ENCODE measurements around the gene COX6B2. TPM values are rescaled to one million over a fixed set of nuclear protein-coding genes. Genes with fewer than 3 reads are reported as not detected.

COX6B2 gene
- total and polyA plus RNA-seq, 4 donors, result 0.69 to 4.8 (median 3.3) TPM

Other genes starting within 250 kb of the COX6B2 start
- gene PPP1R12C, start 237.1 kb downstream of the COX6B2 start, total RNA-seq, result 10 to 100 TPM; 20.4 to 71.1 TPM
- gene PPP1R12C, start 237.1 kb downstream of the COX6B2 start, polyA plus RNA-seq (ENCODE audit: insufficient read length in 2 of 2), result 100 to 1,000 TPM; 108 to 128 TPM
- gene TNNT1, start 205.5 kb downstream of the COX6B2 start, total RNA-seq, result 10 to 100 TPM in 1 of 2 donors, 1 to 10 TPM in 1; 8.5 to 17.9 TPM
- 10 to 100 TPM; 12.2 to 12.8 TPM for gene TNNT1, start 205.5 kb downstream of the COX6B2 start, polyA plus RNA-seq (ENCODE audit: insufficient read length in 2 of 2)
- gene TNNI3, start 197.0 kb downstream of the COX6B2 start, total RNA-seq, result 1 to 10 TPM; 3.2 to 3.4 TPM
- 1 to 10 TPM; 5.2 to 5.5 TPM for gene TNNI3, start 197.0 kb downstream of the COX6B2 start, polyA plus RNA-seq (ENCODE audit: insufficient read length in 2 of 2)
- gene DNAAF3, start 188.1 kb downstream of the COX6B2 start, total RNA-seq, result 1 to 10 TPM; 2.2 to 8.4 TPM
- gene DNAAF3, start 188.1 kb downstream of the COX6B2 start, polyA plus RNA-seq (ENCODE audit: insufficient read length in 2 of 2), result 10 to 100 TPM in 1 of 2 donors, 1 to 10 TPM in 1; 8.3 to 12.7 TPM
- 10 to 100 TPM; 11.5 to 28.1 TPM for gene SYT5, start 174.4 kb downstream of the COX6B2 start, total RNA-seq
- 100 to 1,000 TPM; 113 to 115 TPM for gene SYT5, start 174.4 kb downstream of the COX6B2 start, polyA plus RNA-seq (ENCODE audit: insufficient read length in 2 of 2)
- gene PTPRH, start 145.2 kb downstream of the COX6B2 start, total RNA-seq, result 1 to 10 TPM; 2.9 to 4.5 TPM
- gene PTPRH, start 145.2 kb downstream of the COX6B2 start, polyA plus RNA-seq (ENCODE audit: insufficient read length in 2 of 2), result 1 to 10 TPM; 1.4 to 1.8 TPM
- gene TMEM86B, start 126.0 kb downstream of the COX6B2 start, total RNA-seq, result 1 to 10 TPM in 1 of 2 donors, under 1 TPM in 1; 0.59 to 1.9 TPM
- 1 to 10 TPM; 6.6 to 8.0 TPM for gene TMEM86B, start 126.0 kb downstream of the COX6B2 start, polyA plus RNA-seq (ENCODE audit: insufficient read length in 2 of 2)
- 10 to 100 TPM; 22.6 to 23.9 TPM for gene PPP6R1, start 95.7 kb downstream of the COX6B2 start, total RNA-seq
- gene PPP6R1, start 95.7 kb downstream of the COX6B2 start, polyA plus RNA-seq (ENCODE audit: insufficient read length in 2 of 2), result 10 to 100 TPM; 58.9 to 66.8 TPM
- 10 to 100 TPM; 19.6 to 24.0 TPM for gene HSPBP1, start 74.6 kb downstream of the COX6B2 start, total RNA-seq
- gene HSPBP1, start 74.6 kb downstream of the COX6B2 start, polyA plus RNA-seq (ENCODE audit: insufficient read length in 2 of 2), result 10 to 100 TPM; 68.3 to 71.4 TPM
- 10 to 100 TPM; 46.4 to 51.9 TPM for gene BRSK1, start 70.7 kb downstream of the COX6B2 start, total RNA-seq
- 100 to 1,000 TPM; 201 to 206 TPM for gene BRSK1, start 70.7 kb downstream of the COX6B2 start, polyA plus RNA-seq (ENCODE audit: insufficient read length in 2 of 2)
- gene TMEM150B, start 29.4 kb downstream of the COX6B2 start, total RNA-seq, result under 1 TPM; 0.66 to 0.89 TPM
- under 1 TPM; 0.52 to 0.77 TPM for gene TMEM150B, start 29.4 kb downstream of the COX6B2 start, polyA plus RNA-seq (ENCODE audit: insufficient read length in 2 of 2)
- gene KMT5C, start 14.8 kb downstream of the COX6B2 start, total RNA-seq, result 10 to 100 TPM in 1 of 2 donors, 1 to 10 TPM in 1; 7.0 to 22.4 TPM
- gene KMT5C, start 14.8 kb downstream of the COX6B2 start, polyA plus RNA-seq (ENCODE audit: insufficient read length in 2 of 2), result 10 to 100 TPM; 25.5 to 39.2 TPM
- not detected for gene GARIN5B, start 8.5 kb upstream of the COX6B2 start, total RNA-seq
- under 1 TPM; 0.14 to 0.43 TPM for gene GARIN5B, start 8.5 kb upstream of the COX6B2 start, polyA plus RNA-seq (ENCODE audit: insufficient read length in 2 of 2)
- under 1 TPM; 0.20 to 0.22 TPM for gene IL11, start 15.7 kb upstream of the COX6B2 start, total RNA-seq
- gene IL11, start 15.7 kb upstream of the COX6B2 start, polyA plus RNA-seq (ENCODE audit: insufficient read length in 2 of 2), result 1 to 10 TPM; 1.5 to 1.9 TPM
- 1 to 10 TPM in 1 of 2 donors, under 1 TPM in 1; 0.40 to 2.2 TPM for gene TMEM190, start 22.1 kb upstream of the COX6B2 start, total RNA-seq
- 1 to 10 TPM in 1 of 2 donors, under 1 TPM in 1; 0.65 to 5.0 TPM for gene TMEM190, start 22.1 kb upstream of the COX6B2 start, polyA plus RNA-seq (ENCODE audit: insufficient read length in 2 of 2)
- under 1 TPM in 1 of 2 donors, not detected in 1; 0.55 TPM for gene TMEM238, start 29.6 kb upstream of the COX6B2 start, total RNA-seq
- gene TMEM238, start 29.6 kb upstream of the COX6B2 start, polyA plus RNA-seq (ENCODE audit: insufficient read length in 2 of 2), result under 1 TPM; 0.69 to 0.86 TPM
- gene RPL28, start 31.2 kb upstream of the COX6B2 start, total RNA-seq, result 100 to 1,000 TPM; 135 to 417 TPM
- gene RPL28, start 31.2 kb upstream of the COX6B2 start, polyA plus RNA-seq (ENCODE audit: insufficient read length in 2 of 2), result 1,000 to 10,000 TPM; 1,153 to 1,205 TPM
- gene UBE2S, start 53.1 kb upstream of the COX6B2 start, total RNA-seq, result 10 to 100 TPM; 14.6 to 55.8 TPM
- 100 to 1,000 TPM; 104 to 124 TPM for gene UBE2S, start 53.1 kb upstream of the COX6B2 start, polyA plus RNA-seq (ENCODE audit: insufficient read length in 2 of 2)
- 1 to 10 TPM; 4.0 to 5.2 TPM for gene SHISA7, start 88.6 kb upstream of the COX6B2 start, total RNA-seq
- 10 to 100 TPM; 29.1 to 35.6 TPM for gene SHISA7, start 88.6 kb upstream of the COX6B2 start, polyA plus RNA-seq (ENCODE audit: insufficient read length in 2 of 2)
- 10 to 100 TPM; 30.3 to 59.3 TPM for gene ISOC2, start 106.9 kb upstream of the COX6B2 start, total RNA-seq
- 10 to 100 TPM; 60.2 to 65.1 TPM for gene ISOC2, start 106.9 kb upstream of the COX6B2 start, polyA plus RNA-seq (ENCODE audit: insufficient read length in 2 of 2)
- not detected for gene C19orf85, start 110.0 kb upstream of the COX6B2 start, total RNA-seq
- gene C19orf85, start 110.0 kb upstream of the COX6B2 start, polyA plus RNA-seq (ENCODE audit: insufficient read length in 2 of 2), result not detected
- gene ZNF628, start 121.9 kb upstream of the COX6B2 start, total RNA-seq, result 1 to 10 TPM; 1.5 to 1.7 TPM
- 1 to 10 TPM; 5.7 to 6.6 TPM for gene ZNF628, start 121.9 kb upstream of the COX6B2 start, polyA plus RNA-seq (ENCODE audit: insufficient read length in 2 of 2)
- gene NAT14, start 130.5 kb upstream of the COX6B2 start, total RNA-seq, result 10 to 100 TPM; 16.2 to 45.6 TPM
- gene NAT14, start 130.5 kb upstream of the COX6B2 start, polyA plus RNA-seq (ENCODE audit: insufficient read length in 2 of 2), result 10 to 100 TPM; 93.2 to 94.0 TPM
- gene SSC5D, start 133.7 kb upstream of the COX6B2 start, total RNA-seq, result 1 to 10 TPM; 3.5 to 6.0 TPM
- gene SSC5D, start 133.7 kb upstream of the COX6B2 start, polyA plus RNA-seq (ENCODE audit: insufficient read length in 2 of 2), result 1 to 10 TPM; 2.3 to 4.7 TPM
- gene SBK2, start 182.4 kb upstream of the COX6B2 start, total RNA-seq, result under 1 TPM in 1 of 2 donors, not detected in 1; 0.44 TPM
- gene SBK2, start 182.4 kb upstream of the COX6B2 start, polyA plus RNA-seq (ENCODE audit: insufficient read length in 2 of 2), result under 1 TPM in 1 of 2 donors, not detected in 1; 0.15 TPM
- gene SBK3, start 190.8 kb upstream of the COX6B2 start, total RNA-seq, result under 1 TPM in 1 of 2 donors, not detected in 1; 0.11 TPM
- under 1 TPM in 1 of 2 donors, not detected in 1; 0.17 TPM for gene SBK3, start 190.8 kb upstream of the COX6B2 start, polyA plus RNA-seq (ENCODE audit: insufficient read length in 2 of 2)
- gene ZNF579, start 226.1 kb upstream of the COX6B2 start, total RNA-seq, result 1 to 10 TPM; 2.1 to 9.9 TPM
- 10 to 100 TPM; 24.9 to 25.3 TPM for gene ZNF579, start 226.1 kb upstream of the COX6B2 start, polyA plus RNA-seq (ENCODE audit: insufficient read length in 2 of 2)
- gene FIZ1, start 244.8 kb upstream of the COX6B2 start, total RNA-seq, result 1 to 10 TPM; 2.3 to 7.5 TPM
- gene FIZ1, start 244.8 kb upstream of the COX6B2 start, polyA plus RNA-seq (ENCODE audit: insufficient read length in 2 of 2), result 10 to 100 TPM; 23.4 to 26.5 TPM
- gene ZNF524, start 245.6 kb upstream of the COX6B2 start, total RNA-seq, result 1 to 10 TPM; 5.1 to 9.6 TPM
- 10 to 100 TPM; 11.2 to 13.6 TPM for gene ZNF524, start 245.6 kb upstream of the COX6B2 start, polyA plus RNA-seq (ENCODE audit: insufficient read length in 2 of 2)